Measurements from ENCODE around the gene MOSPD3.
A peak's percentile ranks its signal among the peaks of the same experiment; 100 is the strongest.
"Not testable (repeated sequence)": the region's sequence is repeated elsewhere in the genome, so short reads cannot be mapped to it uniquely, and the experiment has no call there.

The MOSPD3 gene

DNA sequence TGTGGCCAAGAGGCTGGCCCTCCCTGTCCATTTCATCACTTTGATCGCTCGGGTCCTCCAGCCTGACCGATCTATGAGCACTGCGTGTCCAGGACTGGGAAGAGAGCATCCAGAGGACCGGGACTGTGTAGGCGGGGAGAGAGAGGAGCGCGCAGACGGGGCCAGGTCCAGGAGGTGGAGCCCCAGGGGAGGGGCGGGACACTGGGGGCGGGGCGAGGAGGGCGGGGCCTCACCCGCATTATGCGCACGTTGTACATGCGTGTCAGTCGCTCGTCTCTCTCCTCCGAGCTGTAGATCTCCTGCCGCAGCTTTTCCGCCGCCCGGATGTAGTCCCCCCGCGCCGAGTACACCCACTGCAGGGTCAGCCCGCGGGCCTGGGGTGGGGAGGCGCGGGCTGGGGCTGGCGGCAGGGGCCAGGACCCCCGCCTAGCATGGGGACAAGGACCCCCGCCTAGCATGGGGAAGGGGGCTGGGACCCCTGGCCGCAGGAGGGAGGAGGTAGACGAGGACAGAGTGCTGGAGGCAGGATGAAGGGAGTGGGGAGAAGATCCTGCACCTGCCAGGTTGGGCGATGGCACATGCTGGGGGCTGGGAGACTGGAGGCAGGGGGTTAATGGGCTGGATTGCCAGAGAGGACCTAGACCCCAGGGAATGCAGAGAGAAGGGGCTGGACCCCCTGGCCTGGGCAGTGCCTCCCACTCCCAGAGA is 14.3 kb downstream of the MOSPD3 start:
- DNase-seq: peak in 1 of 2 donors; percentile 58

DNA sequence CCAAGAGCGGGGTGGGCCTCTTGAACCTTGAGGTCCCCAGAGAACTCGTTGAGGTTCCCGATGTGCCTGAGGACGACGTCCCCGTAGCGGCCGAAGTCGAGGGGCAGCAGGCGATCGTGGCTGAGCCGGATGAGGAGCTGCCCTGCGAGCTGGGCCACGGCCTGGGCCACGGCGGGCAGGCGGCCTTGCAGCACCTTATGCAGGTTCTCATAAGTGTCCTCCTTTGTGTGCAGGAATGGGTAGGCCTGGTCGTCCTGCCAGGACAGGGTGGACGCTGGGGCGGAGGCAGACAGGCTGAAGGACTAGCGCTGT is 14.9 kb downstream of the MOSPD3 start:
- no peak for DNase-seq

DNA sequence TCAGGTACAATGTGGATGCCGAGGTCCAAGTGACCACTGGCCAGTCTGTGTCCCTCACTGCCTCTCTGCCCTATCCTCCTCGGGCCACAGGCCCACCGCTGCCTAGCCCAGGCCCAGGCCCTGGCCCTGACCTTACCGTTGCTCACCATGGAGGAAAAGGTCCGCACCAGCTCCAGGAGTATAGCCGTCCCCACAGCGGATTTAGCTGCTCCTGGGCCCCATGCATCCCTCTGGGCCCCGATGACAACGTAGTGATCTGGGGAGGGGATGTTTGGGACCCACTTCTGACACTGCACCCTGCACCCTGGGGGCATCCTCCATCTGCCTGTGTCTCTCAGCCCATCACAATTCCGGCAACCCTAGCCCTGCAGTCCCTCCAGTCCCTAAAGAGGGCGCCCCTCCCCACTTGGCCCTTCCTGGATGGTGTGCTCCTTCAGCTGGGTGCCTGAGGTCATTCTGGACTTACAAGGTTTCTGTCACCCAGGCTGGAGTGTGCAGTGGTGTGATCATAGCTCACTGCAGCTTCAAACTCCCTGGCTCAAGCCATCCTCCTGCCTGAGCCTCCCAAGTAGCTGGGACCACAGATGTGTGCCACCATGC is 16.9 kb downstream of the MOSPD3 start:
- DNase-seq: no peak

DNA sequence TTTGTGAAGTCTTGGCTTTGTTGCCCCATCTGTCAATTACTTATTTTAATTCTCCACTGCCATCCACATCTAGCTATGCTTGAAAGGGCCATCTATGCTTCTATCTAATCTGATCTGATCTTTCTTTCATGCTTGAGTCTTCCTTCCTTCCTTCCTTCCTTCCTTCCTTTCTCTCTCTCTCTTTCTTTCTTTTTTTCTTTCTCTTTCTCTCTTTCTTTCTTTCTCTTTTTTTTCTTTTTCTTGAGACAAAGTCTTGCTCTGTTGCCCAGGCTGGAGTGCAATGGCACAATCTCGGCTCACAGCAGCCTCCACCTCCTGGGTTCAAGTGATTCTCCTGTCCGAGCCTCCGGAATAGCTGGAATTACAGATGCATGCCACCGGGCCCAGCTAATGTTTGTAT is 17.7 kb downstream of the MOSPD3 start:
- no peak for DNase-seq

DNA sequence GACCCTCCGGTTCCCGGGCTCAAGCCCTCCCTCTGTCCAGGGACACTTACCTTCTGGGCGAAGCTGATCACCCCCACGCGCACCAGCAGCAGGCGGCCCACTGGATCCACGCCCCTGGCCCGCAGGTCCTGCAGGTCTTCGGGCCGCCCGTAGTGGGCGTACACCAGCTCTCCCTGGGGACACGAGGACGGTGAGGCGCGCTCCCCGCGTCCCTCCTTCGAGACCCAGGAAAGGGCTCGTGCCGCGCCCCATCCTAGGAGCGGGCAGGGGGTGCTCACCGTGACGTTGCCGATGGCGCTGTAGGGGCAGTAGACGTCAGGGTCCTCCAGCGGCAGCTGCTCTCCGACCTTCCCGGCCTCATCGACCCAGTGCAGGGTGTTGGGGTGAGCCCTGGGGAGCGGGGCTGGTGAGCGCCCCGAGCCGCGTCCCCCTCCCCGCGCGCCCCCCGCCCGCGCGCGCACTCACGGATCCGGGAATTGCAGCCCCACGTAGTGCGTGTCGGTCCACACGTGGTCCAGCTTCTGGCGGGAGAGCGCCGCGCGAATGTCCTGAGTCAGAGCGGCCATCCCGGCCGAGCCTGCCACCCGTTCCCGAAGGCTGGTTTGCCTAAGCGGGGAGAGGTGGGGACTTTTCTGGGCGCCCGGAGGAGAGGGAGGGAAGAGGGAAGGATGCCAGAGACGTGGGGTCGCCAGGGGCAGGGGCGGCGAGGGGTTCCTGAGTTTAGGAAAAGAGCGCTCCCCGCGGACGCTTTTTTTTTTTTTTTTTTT is 20.8 kb downstream of the MOSPD3 start:
- DNase-seq: no peak

DNA sequence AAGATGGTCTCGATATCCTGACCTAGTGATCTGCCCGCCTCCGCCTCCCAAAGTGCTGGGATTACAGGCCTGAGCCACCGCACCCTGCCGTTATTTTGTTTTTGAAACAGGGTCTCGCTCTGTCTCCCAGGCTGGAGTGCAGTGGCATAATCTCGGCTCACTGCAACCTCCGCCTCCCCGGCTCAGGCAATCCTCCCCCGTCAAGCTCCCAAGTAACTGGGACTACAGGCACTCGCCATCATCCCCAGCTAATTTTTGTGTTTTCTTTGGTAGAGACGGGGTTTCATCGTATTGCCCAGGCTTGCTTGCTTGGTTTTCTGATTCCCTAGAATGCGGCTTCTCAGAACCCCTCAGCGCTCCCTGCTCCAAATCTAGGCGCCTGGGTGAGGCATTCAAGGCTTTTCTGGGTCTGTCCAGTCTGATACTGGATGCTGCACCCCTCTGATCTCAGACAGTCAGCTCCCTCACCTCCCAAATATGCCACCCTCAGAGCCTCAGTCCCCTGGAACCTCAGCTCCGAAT is 27.7 kb downstream of the MOSPD3 start:
- DNase-seq: no peak

DNA sequence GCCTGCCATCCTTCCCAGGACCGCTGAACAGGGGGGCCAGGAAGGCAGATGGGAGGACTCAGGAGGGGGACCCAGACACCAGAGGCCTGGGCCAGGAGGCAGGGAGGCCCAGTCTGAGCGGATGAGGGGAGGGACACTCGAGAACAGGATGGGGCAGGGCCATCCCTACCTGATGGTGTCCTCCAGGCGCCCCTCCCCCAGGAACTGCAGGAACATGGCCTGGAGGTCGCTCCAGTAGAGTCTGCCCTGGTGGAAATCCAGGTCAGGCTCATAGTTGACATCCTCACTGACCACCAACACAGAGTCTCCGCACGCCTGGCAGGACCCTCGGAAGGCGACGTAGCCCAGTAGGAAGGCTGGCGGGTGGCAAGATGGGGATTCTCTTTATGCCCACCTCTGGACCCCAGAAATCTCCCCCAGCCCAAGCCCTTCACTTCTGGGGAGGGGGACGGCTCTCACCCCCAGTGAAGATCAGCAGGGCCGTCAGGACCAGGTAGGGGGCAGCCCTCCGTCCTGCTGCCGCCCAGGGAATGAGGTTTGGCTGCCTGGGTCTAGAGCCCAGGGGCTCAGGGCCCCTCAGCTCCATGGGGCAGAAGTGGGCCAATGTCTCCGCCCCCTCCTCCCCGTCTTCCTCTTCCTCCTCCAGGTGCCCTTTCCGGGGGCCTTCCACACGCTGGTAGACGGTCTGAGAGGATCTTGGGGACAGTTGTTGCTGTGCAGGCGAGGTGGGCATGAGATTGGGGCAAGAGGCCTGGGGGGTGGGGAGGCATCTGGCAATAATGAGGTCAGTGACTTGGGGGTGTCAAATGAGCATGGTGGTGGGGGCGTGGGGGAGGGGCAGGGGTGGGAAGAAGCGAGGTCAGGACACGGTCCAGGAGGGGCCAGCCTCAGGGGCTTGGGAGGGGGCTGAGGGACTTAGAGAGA is 28.4 kb downstream of the MOSPD3 start:
- no peak for DNase-seq

DNA sequence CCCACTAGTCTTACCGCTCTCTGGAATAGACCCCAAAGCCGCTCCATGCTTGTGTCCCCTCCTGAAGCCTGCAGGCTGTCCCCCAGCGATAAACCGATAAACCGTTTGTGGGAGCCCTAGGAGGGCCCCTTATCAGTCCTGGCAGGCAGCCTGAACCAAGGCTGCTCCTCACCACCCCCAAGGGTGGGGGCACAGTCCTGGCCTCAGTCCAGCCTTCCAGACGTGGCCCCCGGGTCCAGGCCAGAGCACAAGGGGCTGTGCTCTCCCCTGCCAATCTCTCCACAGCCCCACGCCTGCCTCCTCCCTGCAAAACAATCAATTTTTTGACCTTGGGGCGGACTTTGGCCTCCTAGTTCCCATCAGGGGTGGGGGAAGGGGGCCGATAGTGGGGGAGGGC is 29.1 kb downstream of the MOSPD3 start, which contains the start of gene TFR2:
TSS of gene TFR2 (minus strand) at position 90 of the 397 bp plus-strand sequence. CDS start at position 47, 43 bp downstream.
- DNase-seq: no peak

DNA sequence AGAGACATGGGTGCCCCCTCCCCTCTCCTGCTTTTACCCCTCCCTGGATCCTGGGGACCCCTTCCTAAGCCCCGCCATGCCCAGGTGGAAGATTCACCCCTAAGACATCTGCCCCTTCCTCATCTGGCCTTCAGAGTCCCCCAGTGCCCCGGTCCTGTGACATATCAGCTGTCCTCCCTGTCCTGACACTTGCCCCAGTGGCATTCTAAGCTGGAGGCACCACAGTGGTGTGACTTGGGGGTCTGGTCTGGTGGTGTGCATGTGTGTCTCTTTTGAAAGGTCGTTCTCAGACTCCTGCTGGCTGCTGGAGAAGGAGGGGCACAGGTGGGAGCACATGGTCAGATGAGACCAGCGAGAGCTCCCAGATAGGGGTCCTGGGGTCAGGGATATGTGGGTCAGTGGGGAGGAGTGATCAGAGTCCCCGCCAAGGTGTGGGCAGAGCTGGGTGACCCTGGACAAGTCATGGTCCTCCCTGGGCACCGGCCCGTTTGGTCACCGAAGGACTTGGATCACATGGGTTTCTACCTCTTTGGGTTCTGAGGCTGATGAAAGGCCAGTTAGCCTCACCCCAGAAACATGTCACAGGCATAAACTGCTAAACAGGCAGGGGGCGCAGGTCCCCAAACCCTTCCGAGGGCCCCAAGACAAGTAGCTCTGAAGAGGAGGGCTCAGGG is 29.7 kb downstream of the MOSPD3 start:
- DNase-seq: no peak

DNA sequence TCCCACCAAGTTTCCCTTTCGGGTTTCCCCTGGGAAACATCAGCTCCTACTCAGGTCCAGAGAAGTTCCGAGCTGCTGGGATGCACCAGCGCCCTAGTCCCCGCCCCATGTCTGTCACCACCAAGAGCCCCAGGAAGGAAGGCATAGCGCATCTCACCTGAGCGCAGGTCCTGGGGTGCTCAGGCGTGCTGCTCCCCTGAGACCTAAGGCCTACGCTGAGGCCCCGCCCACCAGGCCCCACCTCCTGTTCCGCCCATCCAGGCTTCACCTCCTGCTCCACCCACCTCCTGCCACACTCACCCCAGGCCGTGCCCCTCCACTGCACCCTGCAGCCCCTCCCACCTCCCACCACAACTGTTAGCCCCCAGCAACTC is 30.2 kb downstream of the MOSPD3 start:
- no peak for DNase-seq

DNA sequence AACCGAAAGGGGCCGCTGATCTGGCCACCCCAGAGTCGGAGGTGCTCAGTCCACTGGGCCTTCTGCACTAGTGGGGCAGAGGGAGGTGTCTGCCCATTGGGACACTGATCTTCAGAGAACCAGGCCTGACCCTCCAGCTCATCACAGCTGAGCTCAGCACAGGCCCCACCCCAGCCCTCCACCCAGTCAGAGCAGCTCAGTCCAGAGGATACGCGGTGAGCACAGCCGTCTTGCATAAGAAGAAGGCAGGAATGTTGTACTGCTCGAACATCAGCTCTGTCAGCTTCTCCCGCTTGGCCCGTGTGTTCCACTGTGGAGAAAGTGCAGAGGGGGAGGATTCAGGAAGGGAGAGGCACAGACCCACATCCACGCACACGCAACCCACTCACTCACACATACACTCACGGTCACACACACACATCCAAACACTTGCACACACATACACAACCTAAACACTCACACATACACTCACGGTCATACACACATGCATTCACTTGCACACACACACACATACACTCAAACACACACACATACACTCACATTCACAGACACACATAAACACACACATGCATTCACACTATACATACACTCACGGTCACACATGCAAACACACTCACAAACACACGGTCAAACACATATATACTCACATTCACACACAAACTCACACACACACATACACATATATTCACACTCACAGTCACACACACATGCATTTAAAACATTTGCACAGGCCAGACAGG is 37.7 kb downstream of the MOSPD3 start:
- no peak for DNase-seq

DNA sequence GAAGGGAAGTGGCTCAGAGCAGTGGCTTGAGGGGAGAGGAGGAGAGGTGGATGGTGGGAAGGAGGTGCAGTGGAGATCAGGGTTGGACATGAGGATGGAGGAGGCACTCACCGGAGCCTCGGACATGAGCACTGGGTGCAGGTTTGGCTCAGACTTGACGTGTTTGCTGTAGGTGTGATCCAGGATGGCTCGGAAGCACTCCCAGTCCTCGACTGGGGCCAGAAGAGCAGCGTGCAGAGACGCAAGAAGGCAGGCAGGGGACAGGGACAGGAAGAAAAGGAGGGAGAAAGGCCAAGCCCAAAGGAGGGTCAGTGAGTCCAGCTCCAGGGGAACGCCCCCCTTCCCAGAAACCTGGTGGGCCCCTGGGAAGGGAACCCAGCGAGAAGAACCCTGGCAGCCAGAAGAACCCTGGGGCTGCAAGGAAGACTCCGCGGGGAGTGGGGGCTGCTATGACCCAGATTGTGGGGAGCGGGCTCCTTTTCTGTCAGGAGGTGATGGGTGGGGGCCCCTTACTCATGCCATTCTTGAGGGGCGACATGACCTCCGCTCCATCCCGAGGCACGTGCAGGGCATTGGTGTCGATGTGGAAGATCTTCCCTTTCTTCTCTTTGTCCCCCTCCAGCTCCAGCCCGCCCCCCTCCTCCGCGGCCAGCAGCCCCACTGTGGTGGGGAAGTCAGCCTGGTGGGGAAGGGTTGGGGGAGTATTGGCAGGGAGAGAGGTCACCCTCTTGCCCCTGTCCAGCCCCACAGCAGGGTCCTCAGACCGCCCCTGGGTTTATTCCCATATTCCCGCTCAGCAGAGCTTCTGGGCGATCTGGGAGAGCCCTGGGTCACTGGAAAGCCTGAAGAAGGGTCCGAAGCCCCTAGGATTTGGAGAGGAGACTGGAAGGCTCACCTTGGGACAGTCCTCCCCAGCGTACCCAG is 42.8 kb downstream of the MOSPD3 start:
- DNase-seq: no peak

DNA sequence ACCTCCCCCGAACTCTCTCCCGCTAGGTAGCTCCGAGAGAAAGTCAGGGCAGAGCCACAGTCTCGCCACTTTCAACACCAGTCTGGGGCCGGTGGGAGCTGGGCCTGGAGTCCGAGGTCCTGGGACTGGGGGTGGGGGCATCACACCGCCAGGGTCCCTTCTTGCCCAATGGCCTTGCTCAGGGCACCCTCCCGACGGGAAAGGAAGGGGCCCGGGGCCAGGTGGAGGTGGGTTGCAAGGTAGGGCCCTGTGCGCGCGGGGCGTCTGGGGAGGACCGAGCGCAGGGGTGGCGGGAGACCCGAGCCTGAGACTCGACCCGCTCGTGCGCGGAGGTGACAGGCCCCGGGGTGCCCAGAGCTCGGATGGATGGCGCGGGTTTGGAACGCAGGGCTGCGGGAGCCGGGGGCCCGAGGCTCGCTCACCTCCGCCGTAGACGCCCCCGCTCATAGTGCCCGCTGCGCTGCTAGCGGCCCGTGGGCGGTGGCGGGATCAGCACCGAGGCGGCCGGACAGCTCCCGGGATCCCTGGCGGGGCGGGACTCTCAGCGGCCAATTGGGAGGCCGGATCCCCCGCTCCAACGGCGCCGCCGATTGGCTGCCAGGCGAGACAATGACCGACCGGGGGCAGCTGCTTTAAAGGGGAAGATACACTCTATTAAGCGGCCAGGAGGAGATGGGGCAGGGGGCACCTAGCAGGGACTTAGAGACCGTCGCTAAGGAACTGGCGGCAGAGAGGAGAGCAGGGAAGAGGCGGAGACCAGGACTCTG is 43.8 kb downstream of the MOSPD3 start, which contains the start of gene ACTL6B:
TSS of gene ACTL6B (minus strand) at position 541 of the 767 bp plus-strand sequence. CDS start at position 447, 94 bp downstream.
- DNase-seq: peak; percentile 32 to 37

DNA sequence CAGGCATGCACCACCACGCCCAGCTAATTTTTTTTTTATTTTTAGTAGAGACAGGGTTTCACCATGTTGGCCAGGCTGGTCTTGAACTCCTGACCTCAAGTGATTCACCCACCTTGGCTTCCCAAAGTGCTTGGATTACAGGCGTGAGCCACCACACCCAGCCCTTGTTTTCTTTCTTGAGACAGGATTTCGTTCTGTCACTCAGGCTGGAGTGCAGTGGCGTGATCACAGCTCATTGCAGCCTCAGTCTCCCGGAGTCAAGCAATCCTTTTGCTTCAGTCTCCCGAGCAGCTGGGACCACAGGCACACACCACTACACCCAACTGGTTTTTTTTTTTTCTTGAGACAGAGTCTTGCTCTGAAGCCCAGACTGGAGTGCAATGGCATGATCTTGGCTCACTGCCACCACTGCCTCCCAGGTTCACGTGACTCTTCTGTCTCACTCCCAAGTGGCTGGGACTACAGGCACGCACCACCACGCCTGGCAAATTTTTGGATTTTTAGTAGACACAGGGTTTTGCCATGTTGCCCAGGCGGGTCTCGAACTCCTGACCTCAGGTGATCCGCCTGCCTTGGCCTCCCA is 49.9 kb downstream of the MOSPD3 start:
- DNase-seq: not testable (repeated sequence)
